ENCODE data around the gene ELOA. TPM values are rescaled to one million over a fixed set of nuclear protein-coding genes. Genes with fewer than 3 reads are reported as not detected.

Gene ELOA
- total and polyA plus RNA-seq, 2 of the 13 experiments (the other 11 are each of a cell fraction or from before 2014, with no cell fraction given), result 14.2 to 28.5 TPM

- TF ChIP-seq ZNF460 (CRISPR knock-in tag; IDR thresholded peaks at IDR 0.05; ENCODE audit: borderline replicate concordance) (no peak), ZNF788 (CRISPR knock-in tag; IDR thresholded peaks at IDR 0.05; ENCODE audit: borderline replicate concordance) (0 out of 2 replicates have a peak, but pooled peaks have one; percentile 18), ZNF354B (CRISPR knock-in tag; IDR thresholded peaks at IDR 0.05) (no peak), ZNF335 (CRISPR knock-in tag; IDR thresholded peaks at IDR 0.05) (0 out of 2 replicates have a peak, but pooled peaks have one; percentile 21), FOXC1 (CRISPR knock-in tag; IDR thresholded peaks at IDR 0.05; ENCODE audit: borderline replicate concordance) (no peak; the same call in 1 of the 2 replicates), TEAD3 (CRISPR knock-in tag; optimal IDR thresholded peaks at IDR 0.05; ENCODE audit: borderline replicate concordance) (no peak), AHDC1 (CRISPR knock-in tag; IDR thresholded peaks at IDR 0.05; ENCODE audit: borderline replicate concordance) (no peak; the same call in 1 of the 2 replicates), HBP1 (CRISPR knock-in tag; IDR thresholded peaks at IDR 0.05; ENCODE audit: low read depth) (no peak; the same call in 1 of the 2 replicates), ZNF710 (CRISPR knock-in tag; IDR thresholded peaks at IDR 0.05; ENCODE audit: borderline replicate concordance) (no peak), NRL (CRISPR knock-in tag; IDR thresholded peaks at IDR 0.05; ENCODE audit: borderline replicate concordance) (peak; percentile 67; the same call in 1 of the 2 replicates), SAFB2 (CRISPR knock-in tag; IDR thresholded peaks at IDR 0.05; ENCODE audit: borderline replicate concordance, low read depth) (no peak; the same call in 1 of the 2 replicates), ZMAT3 (CRISPR knock-in tag; conservative IDR thresholded peaks at IDR 0.05) (0 out of 2 replicates have a peak, but pooled peaks have one; percentile 23), NR3C1 (CRISPR knock-in tag; IDR thresholded peaks at IDR 0.05) (no peak), ZNF256 (CRISPR knock-in tag; conservative IDR thresholded peaks at IDR 0.05) (no peak), TCF7L2 (IDR thresholded peaks at IDR 0.05; ENCODE audit: low read depth, low read length) (no peak), NBN (conservative IDR thresholded peaks at IDR 0.05) (no peak), ZNF567 (CRISPR knock-in tag; IDR thresholded peaks at IDR 0.05; ENCODE audit: borderline replicate concordance) (no peak), CERS6 (CRISPR knock-in tag; IDR thresholded peaks at IDR 0.05) (no peak)
Observed at GRCh38 chr1:23800400-23801337, 57.4 kb downstream of the ELOA start, which contains the start of gene GALE (continued).
